OCI-LY7 (cell line): ENCODE results near the gene SIGLEC9. TPM values are rescaled to one million over a fixed set of nuclear protein-coding genes. Genes with fewer than 3 reads are reported as not detected.

ENCODE experiments used
- BruUV-seq: library from RNA; stranded (reverse); fragments of 400-500 nt; replicated peaks from 2 replicates; lab custom pipeline; 2021; lab: Mats Ljungman, UMichigan
- CTCF ChIA-PET: fragments of 300-600 bp; sonication (Branson Sonifier 250); formaldehyde crosslinking; loops from one replicate; lab custom pipeline; 2022; ENCODE audit warnings: antibody characterized with exemption; ENCODE audit not compliant: unreplicated experiment; lab: Charles Lee
- POLR2A ChIA-PET: fragments of 300-600 bp; sonication (Branson Sonifier 250); formaldehyde crosslinking; loops from one replicate; lab custom pipeline; 2022; ENCODE audit warnings: antibody characterized with exemption; lab: Charles Lee
- DNase-seq: peaks from one replicate; pipeline ENCODE4 v3.0.0-alpha.2; 2015; ENCODE audit warnings: low spot score
- H2AFZ ChIP-seq: fragments of 200-600 bp; sonication (generic), shearing (Covaris generic); 2 replicates; pipeline ENCODE4 v1.6.1; 2014; ENCODE audit warnings: mild to moderate bottlenecking, antibody characterized with exemption, low read length, moderate library complexity
- H3K27ac ChIP-seq: fragments of 200-600 bp; sonication (generic); 2 replicates; pipeline ENCODE4 v1.5.1; 2014; ENCODE audit warnings: mixed run types, low read depth, mild to moderate bottlenecking, moderate library complexity, low read length, inconsistent platforms; ENCODE audit not compliant: poor library complexity, severe bottlenecking
- H3K36me3 ChIP-seq: fragments of 200-600 bp; sonication (generic); 2 replicates; pipeline ENCODE4 v1.6.1; 2014; ENCODE audit warnings: mild to moderate bottlenecking, antibody characterized with exemption, low read length, moderate library complexity, mixed read lengths; ENCODE audit not compliant: insufficient read depth
- H3K4me1 ChIP-seq: fragments of 200-600 bp; sonication (generic); 2 replicates; pipeline ENCODE4 v1.5.1; 2014; ENCODE audit warnings: mild to moderate bottlenecking, low read length; ENCODE audit not compliant: insufficient read depth, poor library complexity, severe bottlenecking
- H3K4me2 ChIP-seq: fragments of 200-600 bp; sonication (generic); 2 replicates; pipeline ENCODE4 v1.6.1; 2014; ENCODE audit warnings: mild to moderate bottlenecking, low read length
- H3K4me3 ChIP-seq: fragments of 200-600 bp; sonication (generic); 2 replicates; pipeline ENCODE4 v1.5.1; 2014; ENCODE audit warnings: mild to moderate bottlenecking, low read depth, low read length; ENCODE audit not compliant: poor library complexity, severe bottlenecking
- H3K79me2 ChIP-seq: fragments of 200-600 bp; sonication (generic); 2 replicates; pipeline ENCODE4 v1.6.1; 2016; ENCODE audit warnings: low read depth, mild to moderate bottlenecking, low read length, moderate library complexity, mixed read lengths; ENCODE audit not compliant: insufficient read depth
- H3K9me2 ChIP-seq: fragments of 200-600 bp; sonication (generic); 2 replicates; pipeline ENCODE4 v1.6.1; 2016; ENCODE audit warnings: mild to moderate bottlenecking, low read length, mixed read lengths; ENCODE audit not compliant: insufficient read depth
- H3K9me3 ChIP-seq: fragments of 200-600 bp; sonication (generic); 2 replicates; pipeline ENCODE4 v1.6.1; 2014; ENCODE audit warnings: mild to moderate bottlenecking, mixed run types, low read length, mixed read lengths
- H4K20me1 ChIP-seq: fragments of 200-600 bp; sonication (generic); 2 replicates; pipeline ENCODE4 v1.6.1; 2014; ENCODE audit warnings: mild to moderate bottlenecking, antibody characterized with exemption, low read length, moderate library complexity, mixed read lengths; ENCODE audit not compliant: insufficient read depth
- CTCF ChIP-seq: fragments of 200-600 bp; sonication (generic); conservative IDR thresholded peaks from 2 replicates; pipeline ENCODE4 v1.5.1; 2014; ENCODE audit warnings: mild to moderate bottlenecking, antibody characterized with exemption, low read length, moderate library complexity, mixed read lengths
- EZH2phosphoT487 ChIP-seq: fragments of 200-600 bp; sonication (generic); IDR thresholded peaks from 2 replicates; pipeline ENCODE4 v1.6.1; 2018; ENCODE audit warnings: low read depth, borderline replicate concordance, mild to moderate bottlenecking, mixed run types, antibody characterized with exemption, low read length, moderate library complexity, mixed read lengths
- intact Hi-C: fragments of 100-400 bp; cut with micrococcal nuclease; formaldehyde crosslinking; loops from one replicate; pipeline ENCODE4 v1.10.0; 2022; ENCODE audit not compliant: unreplicated experiment
- total RNA-seq, 2 experiments: library from RNA; depleted of rRNA in 1 of 2; stranded (reverse); fragments of >200 nt in 1 of 2; shearing (Covaris generic) in 1 of 2; gene quantifications; 2 replicates each; pipeline ENCODE4 v1.2.3, GENCODE V29; 2014 to 2022

The SIGLEC9 gene
- total RNA-seq, 2 experiments from 2014 or later, result not detected

- Histone ChIP-seq H4K20me1 (no peaks in the 10 kb centered on the region), H3K9me2 (no peaks in the 10 kb centered on the region), H3K79me2 (no peaks in the 10 kb centered on the region), H2AFZ (no peak overlapping the region), H3K36me3 (peaks cover 29% of the 10 kb centered on the region), H3K4me1 (no peaks in the 10 kb centered on the region), H3K27ac (no peak overlapping the region), H3K4me2 (no peak overlapping the region), H3K9me3 (no peaks in the 10 kb centered on the region), H3K4me3 (no peak overlapping the region)
- intact Hi-C loops, result no loop called here
- ChIA-PET POLR2A (no interaction called here), CTCF (no interaction called here)
- no peak for DNase-seq
- TF ChIP-seq EZH2phosphoT487 (no peak), CTCF (no peak)
- no TSS peak for BruUV-seq
These were observed 23.4 kb upstream of the SIGLEC9 start for GRCh38 chr19:51101171-51101865.

- H4K20me1 ChIP-seq, result no peaks in the 10 kb centered on the region
- ChIA-PET POLR2A (no interaction called here), CTCF (no interaction called here)
- no peak overlapping the region for H2AFZ ChIP-seq
- DNase-seq, result no peak
- H3K79me2 ChIP-seq, result peaks cover 12% of the 10 kb centered on the region; the same call in 1 of the 2 replicates
- no peak overlapping the region for H3K4me2 ChIP-seq
- H3K4me1 ChIP-seq, result peaks cover 8% of the 10 kb centered on the region
- TF ChIP-seq EZH2phosphoT487, result no peak
- TF ChIP-seq CTCF, result no peak
- no peaks in the 10 kb centered on the region for H3K9me2 ChIP-seq
- no peak overlapping the region for H3K27ac ChIP-seq
- no TSS peak for BruUV-seq
- intact Hi-C loops, result no loop called here
- no peaks in the 10 kb centered on the region for H3K9me3 ChIP-seq
- peaks cover 22% of the 10 kb centered on the region for H3K36me3 ChIP-seq
- H3K4me3 ChIP-seq, result no peak overlapping the region
These were observed 21.7 kb upstream of the SIGLEC9 start for GRCh38 chr19:51102991-51103390.

GRCh38 chr19:51103926-51104341 is 20.8 kb upstream of the SIGLEC9 start:
- CTCF ChIA-PET, result no interaction called here
- no peak overlapping the region for H2AFZ ChIP-seq
- BruUV-seq, result no TSS peak
- TF ChIP-seq EZH2phosphoT487 (no peak), CTCF (no peak)
- H3K4me3 ChIP-seq, result no peak overlapping the region
- intact Hi-C loops, result no loop called here
- H3K4me1 ChIP-seq, result peaks cover 12% of the 10 kb centered on the region
- no peak overlapping the region for H3K4me2 ChIP-seq
- POLR2A ChIA-PET, result no interaction called here
- no peaks in the 10 kb centered on the region for H4K20me1 ChIP-seq
- peaks cover 14% of the 10 kb centered on the region; the same call in 1 of the 2 replicates for H3K79me2 ChIP-seq
- no peaks in the 10 kb centered on the region for H3K9me3 ChIP-seq
- no peak for DNase-seq
- no peak overlapping the region for H3K27ac ChIP-seq
- no peaks in the 10 kb centered on the region for H3K9me2 ChIP-seq
- peaks cover 18% of the 10 kb centered on the region for H3K36me3 ChIP-seq
